Muscle layer of colon (tissue), 2 donors: ENCODE measurements around the gene PLEKHG2.

Experiments
- H3K27ac ChIP-seq: one replicate; pipeline ENCODE4 v1.7.0; 2013; ENCODE audit warnings: low read depth, mild to moderate bottlenecking, low read length, moderate library complexity
- H3K27me3 ChIP-seq, 2 donors: one replicate each; pipeline ENCODE4 v1.7.0; 2013; ENCODE audit warnings: low read length in 2 of 2, mild to moderate bottlenecking in 2 of 2; ENCODE audit not compliant: insufficient read depth in 2 of 2, control insufficient read depth in 1 of 2
- H3K36me3 ChIP-seq: one replicate; pipeline ENCODE4 v1.7.0; 2013; ENCODE audit warnings: mild to moderate bottlenecking, low read length; ENCODE audit not compliant: insufficient read depth
- H3K4me1 ChIP-seq: one replicate; pipeline ENCODE4 v1.7.0; 2013; ENCODE audit warnings: mild to moderate bottlenecking, low read length; ENCODE audit not compliant: insufficient read depth
- H3K4me3 ChIP-seq, 2 donors: one replicate each; pipeline ENCODE4 v1.7.0; 2013; ENCODE audit warnings: low read length in 2 of 2, low read depth in 1 of 2, mild to moderate bottlenecking in 1 of 2, moderate library complexity in 1 of 2
- H3K9ac ChIP-seq: one replicate; pipeline ENCODE4 v1.7.0; 2013; ENCODE audit warnings: low read length
- H3K9me3 ChIP-seq: one replicate; pipeline ENCODE4 v1.7.0; 2013; ENCODE audit warnings: mild to moderate bottlenecking, low read length
- donor health status: abdominal sarcoma.
- donor health status: Adenocarcinoma of cecum.

PLEKHG2 gene

GRCh38 chr19:39416152-39417120 is 4.0 kb downstream of the PLEKHG2 start:
- Histone ChIP-seq H3K9ac (peak overlapping the region; percentile 25), H3K9me3 (no peaks in the 10 kb centered on the region), H3K4me3 (no peak overlapping the region), H3K27me3 (no peaks in the 10 kb centered on the region), H3K4me1 (peaks cover 31% of the 10 kb centered on the region), H3K27ac (no peak overlapping the region), H3K36me3 (peaks cover 29% of the 10 kb centered on the region)

GRCh38 chr19:39417463-39418181 is 5.2 kb downstream of the PLEKHG2 start:
- no peak overlapping the region for H3K27ac ChIP-seq
- no peaks in the 10 kb centered on the region for H3K9me3 ChIP-seq
- peaks cover 31% of the 10 kb centered on the region for H3K36me3 ChIP-seq
- no peak overlapping the region for H3K9ac ChIP-seq
- no peaks in the 10 kb centered on the region for H3K27me3 ChIP-seq
- H3K4me1 ChIP-seq = peaks cover 26% of the 10 kb centered on the region
- H3K4me3 ChIP-seq = no peak overlapping the region

GRCh38 chr19:39419003-39419402 is 6.5 kb downstream of the PLEKHG2 start:
- Histone ChIP-seq H3K27me3 (no peaks in the 10 kb centered on the region), H3K36me3 (peaks cover 36% of the 10 kb centered on the region), H3K9me3 (no peaks in the 10 kb centered on the region), H3K4me1 (peaks cover 23% of the 10 kb centered on the region), H3K4me3 (no peak overlapping the region), H3K9ac (no peak overlapping the region), H3K27ac (no peak overlapping the region)

GRCh38 chr19:39420769-39421168 is 8.3 kb downstream of the PLEKHG2 start:
- H3K36me3 ChIP-seq = peaks cover 36% of the 10 kb centered on the region

GRCh38 chr19:39422020-39422419 is 9.6 kb downstream of the PLEKHG2 start:
- Histone ChIP-seq H3K4me3 (no peak overlapping the region), H3K9ac (no peak overlapping the region), H3K36me3 (peaks cover 29% of the 10 kb centered on the region), H3K9me3 (no peaks in the 10 kb centered on the region), H3K27me3 (no peaks in the 10 kb centered on the region), H3K4me1 (no peaks in the 10 kb centered on the region), H3K27ac (no peak overlapping the region)

More at GRCh38 chr19:39420769-39421168, 8.3 kb downstream of the PLEKHG2 start:
- Histone ChIP-seq H3K4me1 (peaks cover 6% of the 10 kb centered on the region), H3K27me3 (no peaks in the 10 kb centered on the region), H3K27ac (no peak overlapping the region), H3K9ac (no peak overlapping the region), H3K4me3 (no peak overlapping the region), H3K9me3 (no peaks in the 10 kb centered on the region)

GRCh38 chr19:39423258-39424086 is 11.0 kb downstream of the PLEKHG2 start:
- Histone ChIP-seq H3K4me3 (no peak overlapping the region), H3K36me3 (peaks cover 25% of the 10 kb centered on the region), H3K27ac (no peak overlapping the region), H3K9me3 (no peaks in the 10 kb centered on the region), H3K27me3 (no peaks in the 10 kb centered on the region), H3K9ac (no peak overlapping the region), H3K4me1 (peaks cover 6% of the 10 kb centered on the region)

GRCh38 chr19:39424934-39425333 is 12.5 kb downstream of the PLEKHG2 start:
- Histone ChIP-seq H3K9ac (no peak overlapping the region), H3K4me1 (peaks cover 13% of the 10 kb centered on the region), H3K9me3 (no peaks in the 10 kb centered on the region), H3K36me3 (peaks cover 17% of the 10 kb centered on the region), H3K4me3 (no peak overlapping the region), H3K27ac (no peak overlapping the region), H3K27me3 (no peaks in the 10 kb centered on the region)

GRCh38 chr19:39425744-39426143 is 13.3 kb downstream of the PLEKHG2 start:
- no peak overlapping the region for H3K9ac ChIP-seq
- H3K4me3 ChIP-seq = no peak overlapping the region
- peaks cover 13% of the 10 kb centered on the region for H3K4me1 ChIP-seq
- H3K36me3 ChIP-seq = peaks cover 9% of the 10 kb centered on the region
- H3K9me3 ChIP-seq = no peaks in the 10 kb centered on the region
- no peaks in the 10 kb centered on the region for H3K27me3 ChIP-seq
- H3K27ac ChIP-seq = no peak overlapping the region

GRCh38 chr19:39426170-39426569 is 13.7 kb downstream of the PLEKHG2 start:
- H3K27me3 ChIP-seq = no peaks in the 10 kb centered on the region
- peaks cover 7% of the 10 kb centered on the region for H3K36me3 ChIP-seq
- H3K9ac ChIP-seq = no peak overlapping the region
- no peak overlapping the region for H3K27ac ChIP-seq
- peaks cover 13% of the 10 kb centered on the region for H3K4me1 ChIP-seq
- no peak overlapping the region for H3K4me3 ChIP-seq
- H3K9me3 ChIP-seq = no peaks in the 10 kb centered on the region

- H3K4me1 ChIP-seq = peaks cover 13% of the 10 kb centered on the region
- H3K36me3 ChIP-seq = peaks cover 13% of the 10 kb centered on the region
- peak overlapping the region; percentile 93 for H3K27ac ChIP-seq
- H3K27me3 ChIP-seq = no peaks in the 10 kb centered on the region
- no peak overlapping the region for H3K4me3 ChIP-seq
- H3K9ac ChIP-seq = no peak overlapping the region
- no peaks in the 10 kb centered on the region for H3K9me3 ChIP-seq
Observed at GRCh38 chr19:39427707-39428106, 15.2 kb downstream of the PLEKHG2 start.
